Measurements from ENCODE around the gene SPTB.

DNA sequence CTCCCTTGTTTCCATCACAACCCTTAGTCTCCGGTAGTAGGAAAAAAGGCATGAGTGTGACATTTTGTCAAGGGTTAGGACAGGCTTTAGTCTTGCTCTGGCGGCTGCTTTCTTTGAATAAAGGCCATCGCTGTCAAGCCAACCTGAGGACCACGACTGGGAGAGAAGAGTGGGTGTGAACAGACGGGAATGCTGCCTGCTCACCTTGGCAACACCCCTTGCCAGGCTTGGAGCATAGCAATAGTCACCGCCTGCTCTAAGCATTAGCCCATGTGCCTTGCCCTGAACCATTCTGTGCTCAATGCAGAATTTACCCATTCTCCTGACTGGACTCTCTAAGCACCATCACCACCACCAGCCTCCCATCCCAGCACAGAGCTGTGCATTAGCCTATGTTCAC, 36.2 kb downstream of the SPTB start:
- TF ChIP-seq, protein P1, sequence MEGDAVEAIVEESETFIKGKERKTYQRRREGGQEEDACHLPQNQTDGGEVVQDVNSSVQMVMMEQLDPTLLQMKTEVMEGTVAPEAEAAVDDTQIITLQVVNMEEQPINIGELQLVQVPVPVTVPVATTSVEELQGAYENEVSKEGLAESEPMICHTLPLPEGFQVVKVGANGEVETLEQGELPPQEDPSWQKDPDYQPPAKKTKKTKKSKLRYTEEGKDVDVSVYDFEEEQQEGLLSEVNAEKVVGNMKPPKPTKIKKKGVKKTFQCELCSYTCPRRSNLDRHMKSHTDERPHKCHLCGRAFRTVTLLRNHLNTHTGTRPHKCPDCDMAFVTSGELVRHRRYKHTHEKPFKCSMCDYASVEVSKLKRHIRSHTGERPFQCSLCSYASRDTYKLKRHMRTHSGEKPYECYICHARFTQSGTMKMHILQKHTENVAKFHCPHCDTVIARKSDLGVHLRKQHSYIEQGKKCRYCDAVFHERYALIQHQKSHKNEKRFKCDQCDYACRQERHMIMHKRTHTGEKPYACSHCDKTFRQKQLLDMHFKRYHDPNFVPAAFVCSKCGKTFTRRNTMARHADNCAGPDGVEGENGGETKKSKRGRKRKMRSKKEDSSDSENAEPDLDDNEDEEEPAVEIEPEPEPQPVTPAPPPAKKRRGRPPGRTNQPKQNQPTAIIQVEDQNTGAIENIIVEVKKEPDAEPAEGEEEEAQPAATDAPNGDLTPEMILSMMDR (IDR thresholded peaks at IDR 0.05; ENCODE audit: poor library complexity): no peak
- TF ChIP-seq EZH2 (IDR thresholded peaks at IDR 0.05; ENCODE audit: borderline replicate concordance): no peak

Measured in hepatocyte (in vitro differentiated cells).